ENCODE data around the gene PPFIA1. TPM values are rescaled to one million over a fixed set of nuclear protein-coding genes. Genes with fewer than 3 reads are reported as not detected.

Gene PPFIA1
- total RNA-seq, result 45.3 TPM
- long read RNA-seq, partial matches to known transcripts, result 17 of 44 reads
- long read RNA-seq, other reads (novel, unspliced or antisense), result 27 of 44 reads

GRCh38 chr11:70270104-70270876 lies at the start of gene PPFIA1:
TSS of gene PPFIA1 (plus strand) at chr11:70270690. CDS start at chr11:70272173, 1,483 bp downstream.
- Histone ChIP-seq H3K27ac (replicated peaks) (peak within 1 kb of the TSS; percentile 93), H3K4me3 (peak within 1 kb of the TSS; percentile 97), H3K9me3 (replicated peaks) (no peaks in the 10 kb centered on the region), H3K27me3 (ENCODE audit: low read depth) (peaks cover 4% of the 10 kb centered on the region), H3K36me3 (peaks cover 26% of the 10 kb centered on the region), H3K4me1 (peaks cover 51% of the 10 kb centered on the region)
- intact Hi-C loops (cut with micrococcal nuclease), result no loop called here
- TF ChIP-seq CTCF (IDR thresholded peaks at IDR 0.05; ENCODE audit: borderline replicate concordance), result no peak
- peak; percentile 96 for DNase-seq

GRCh38 chr11:70220920-70221319 lies 49.6 kb upstream of the PPFIA1 start:
- Histone ChIP-seq H3K27ac (replicated peaks) (no peak overlapping the region), H3K4me1 (no peaks in the 10 kb centered on the region), H3K36me3 (no peaks in the 10 kb centered on the region), H3K27me3 (ENCODE audit: low read depth) (peaks cover 11% of the 10 kb centered on the region), H3K9me3 (replicated peaks) (no peaks in the 10 kb centered on the region), H3K4me3 (no peak overlapping the region)
- intact Hi-C loops (cut with micrococcal nuclease), result no loop called here
- no peak for DNase-seq
- no peak for TF ChIP-seq CTCF (IDR thresholded peaks at IDR 0.05; ENCODE audit: borderline replicate concordance)

DNA sequence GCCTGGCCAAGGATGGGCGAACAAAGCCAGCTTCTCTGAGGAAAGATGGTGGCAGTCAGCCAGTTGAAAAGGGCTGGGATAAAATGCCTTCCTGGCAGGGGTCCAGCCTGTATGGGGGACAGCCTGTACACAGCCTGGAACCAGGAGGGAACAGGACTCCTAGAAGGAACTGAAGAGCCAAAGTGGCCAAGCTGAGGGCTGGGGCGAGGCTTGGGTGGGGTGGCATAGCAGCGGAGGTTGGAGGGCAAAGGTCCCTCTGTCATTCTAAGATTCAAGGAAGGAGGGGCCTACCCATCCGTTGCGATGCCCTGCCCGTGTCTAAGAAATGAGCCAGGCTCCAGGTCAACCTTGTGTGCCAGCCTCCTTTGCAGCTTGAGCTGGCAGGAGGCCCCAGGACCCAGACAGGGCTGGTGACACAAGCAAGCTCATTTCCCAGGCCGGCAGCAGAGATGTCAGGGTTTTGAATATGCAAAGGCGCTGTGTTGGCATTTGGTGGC lies 44.8 kb upstream of the PPFIA1 start:
- no peaks in the 10 kb centered on the region for H3K36me3 ChIP-seq
- H3K27ac ChIP-seq (replicated peaks), result no peak overlapping the region
- H3K27me3 ChIP-seq (ENCODE audit: low read depth), result no peaks in the 10 kb centered on the region
- peaks cover 3% of the 10 kb centered on the region for H3K4me1 ChIP-seq
- DNase-seq, result no peak
- no peak for TF ChIP-seq CTCF (IDR thresholded peaks at IDR 0.05; ENCODE audit: borderline replicate concordance)
- H3K9me3 ChIP-seq (replicated peaks), result no peaks in the 10 kb centered on the region
- H3K4me3 ChIP-seq, result no peak overlapping the region
- intact Hi-C loops (cut with micrococcal nuclease), result no loop called here

DNA sequence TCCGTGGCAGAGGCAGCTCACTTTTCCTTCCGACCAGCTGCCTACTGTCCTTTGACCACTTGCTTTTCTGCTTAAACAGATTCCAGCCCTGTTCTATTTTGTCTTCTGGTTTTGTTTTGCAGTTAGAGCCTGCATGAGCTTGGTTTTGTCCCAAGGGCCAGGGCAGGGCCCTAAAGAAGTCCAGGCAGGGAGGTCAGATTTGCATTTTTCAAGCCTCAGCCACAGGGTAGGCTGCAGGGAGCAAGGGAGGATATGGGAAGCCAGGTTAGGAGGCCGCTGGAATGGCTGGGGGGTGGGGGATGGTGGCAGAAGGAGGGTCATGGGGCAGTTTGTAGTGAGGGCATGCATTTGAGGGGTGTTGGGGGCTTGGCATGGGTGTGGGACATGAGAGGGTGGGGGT lies 44.3 kb upstream of the PPFIA1 start:
- no peak for TF ChIP-seq CTCF (IDR thresholded peaks at IDR 0.05; ENCODE audit: borderline replicate concordance)
- Histone ChIP-seq H3K27ac (replicated peaks) (no peak overlapping the region), H3K4me3 (no peak overlapping the region), H3K4me1 (peaks cover 8% of the 10 kb centered on the region), H3K27me3 (ENCODE audit: low read depth) (no peaks in the 10 kb centered on the region), H3K9me3 (replicated peaks) (no peaks in the 10 kb centered on the region), H3K36me3 (no peaks in the 10 kb centered on the region)
- DNase-seq, result no peak
- intact Hi-C loops (cut with micrococcal nuclease), result no loop called here

DNA sequence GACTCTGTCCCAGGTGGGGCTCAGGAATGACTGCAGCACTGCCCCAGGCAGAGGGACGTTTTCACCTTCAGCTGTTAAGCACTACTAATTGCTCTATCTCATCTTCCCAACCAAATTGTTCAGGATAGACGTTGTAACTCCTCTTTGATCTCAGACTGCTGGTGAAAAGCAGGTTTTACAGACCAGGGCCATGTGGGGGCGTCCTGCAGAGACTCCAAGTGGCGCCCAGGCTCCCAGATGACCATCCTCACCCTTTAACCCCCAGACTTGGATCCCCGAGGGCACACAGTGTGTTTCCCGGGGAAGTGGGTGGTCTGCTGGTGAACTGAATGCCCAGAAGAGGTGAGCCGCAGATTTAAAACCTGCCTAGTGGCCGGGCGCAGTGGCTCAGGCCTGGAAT lies 43.5 kb upstream of the PPFIA1 start:
- Histone ChIP-seq H3K9me3 (replicated peaks) (no peaks in the 10 kb centered on the region), H3K36me3 (no peaks in the 10 kb centered on the region), H3K4me1 (peaks cover 14% of the 10 kb centered on the region), H3K27ac (replicated peaks) (no peak overlapping the region), H3K27me3 (ENCODE audit: low read depth) (no peaks in the 10 kb centered on the region), H3K4me3 (no peak overlapping the region)
- intact Hi-C loops (cut with micrococcal nuclease), result no loop called here
- TF ChIP-seq CTCF (IDR thresholded peaks at IDR 0.05; ENCODE audit: borderline replicate concordance), result no peak
- no peak for DNase-seq
